Measurements from ENCODE around the gene KIR2DL3.

KIR2DL3 gene

GRCh38 chr19:54795758-54796157 is 57.4 kb downstream of the KIR2DL3 start:
- no peak for DNase-seq

All from T-helper 2 cell (primary cell).